ENCODE results near the gene AFF1. TPM values are rescaled to one million over a fixed set of nuclear protein-coding genes. Genes with fewer than 3 reads are reported as not detected.

AFF1 gene
- polyA plus RNA-seq, 3 donors from 2014 or later: 10.1 to 35.3 (median 13.9) TPM

DNA sequence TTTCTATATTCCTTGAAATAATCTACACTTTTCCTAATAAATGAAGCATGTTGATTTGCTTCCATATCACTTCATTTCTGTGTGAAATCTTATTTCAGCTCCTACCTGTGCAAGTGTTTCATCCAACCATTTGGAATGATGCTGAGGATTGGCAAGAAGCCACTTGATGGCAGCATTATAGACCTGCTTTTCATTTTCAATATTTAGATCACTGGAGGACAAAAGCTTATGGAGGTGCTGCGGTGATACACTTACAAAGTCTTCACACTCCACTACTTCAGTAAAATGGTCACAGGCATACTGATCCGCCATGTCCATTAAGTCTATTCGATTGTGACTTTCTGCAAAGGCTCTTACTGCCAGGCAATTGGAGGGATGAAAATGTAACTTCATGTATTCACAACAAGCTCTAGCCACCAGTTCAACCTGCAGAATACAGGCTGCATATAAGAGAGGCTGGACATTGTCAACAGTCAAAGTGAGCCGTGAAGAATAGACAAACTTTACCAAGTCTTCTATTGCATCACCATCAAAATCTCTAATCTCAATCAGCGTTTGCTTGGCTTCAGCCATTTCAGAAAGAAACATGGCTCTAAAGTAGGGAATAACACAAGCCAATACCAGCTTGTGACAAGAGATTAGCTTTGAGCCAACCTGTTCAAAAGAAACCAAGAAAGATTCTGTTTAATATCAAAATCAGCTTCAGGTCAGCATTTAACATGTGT is 250.5 kb downstream of the AFF1 start:
- Mint-ChIP-seq H3K4me3 (no peak overlapping the region), H3K27me3 (ENCODE audit: low read depth in 3 of 3) (no peaks in the 10 kb centered on the region), H3K4me1 (no peaks in the 10 kb centered on the region), H3K9me3 (no peaks in the 10 kb centered on the region), H3K36me3 (peaks cover 0 to 3% (median 3%) of the 10 kb centered on the region in 3 donors), H3K27ac (no peak overlapping the region)
- no peak for DNase-seq

DNA sequence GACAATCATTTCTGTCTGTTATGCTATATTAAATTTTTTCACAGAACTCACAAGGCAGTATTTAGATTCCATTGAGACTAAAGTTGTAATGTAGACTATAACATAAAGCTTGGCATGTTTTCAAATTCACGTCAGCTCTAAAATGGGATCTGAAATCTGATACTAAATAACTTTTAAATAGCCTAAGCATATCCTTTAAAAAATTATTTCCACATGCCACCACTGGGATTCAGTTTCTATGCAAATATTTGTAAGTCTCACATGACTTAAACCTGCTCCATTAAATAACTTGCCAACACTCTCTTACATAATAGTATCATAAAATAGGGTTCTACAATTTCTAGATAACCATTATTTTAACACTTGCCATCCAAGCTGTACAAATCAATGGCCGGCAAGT is 253.2 kb downstream of the AFF1 start:
- Mint-ChIP-seq H3K9me3 (no peaks in the 10 kb centered on the region), H3K27me3 (ENCODE audit: low read depth in 3 of 3) (no peaks in the 10 kb centered on the region), H3K27ac (no peak overlapping the region), H3K4me1 (no peaks in the 10 kb centered on the region), H3K4me3 (no peak overlapping the region), H3K36me3 (peaks cover 0 to 7% (median 0%) of the 10 kb centered on the region in 3 donors)
- DNase-seq: no peak

DNA sequence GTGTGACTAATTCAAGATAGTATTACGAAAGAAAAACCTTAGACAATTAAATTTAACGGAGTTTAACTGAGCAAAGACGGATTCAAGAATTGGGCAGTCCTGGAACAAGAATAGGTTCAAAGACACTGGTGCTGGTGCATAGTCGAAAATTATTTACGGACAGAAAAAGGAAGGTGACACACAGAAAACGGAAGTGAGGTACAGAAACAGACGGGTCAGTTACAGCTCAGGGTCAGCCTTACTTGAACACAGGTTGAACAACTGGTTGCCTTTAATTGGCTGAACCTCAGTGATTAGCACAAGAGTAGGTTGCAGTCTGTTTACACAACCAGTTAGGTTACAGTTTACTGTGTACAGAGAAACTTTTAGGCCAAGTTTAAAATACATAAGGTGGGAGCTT is 254.1 kb downstream of the AFF1 start:
- no peaks in the 10 kb centered on the region for H3K27me3 Mint-ChIP-seq (ENCODE audit: low read depth in 3 of 3)

More for the DNA sequence above, 254.1 kb downstream of the AFF1 start:
- DNase-seq: no peak
- Mint-ChIP-seq H3K4me3 (no peak overlapping the region), H3K9me3 (no peaks in the 10 kb centered on the region), H3K4me1 (no peaks in the 10 kb centered on the region), H3K27ac (no peak overlapping the region), H3K36me3 (peaks cover 0 to 7% (median 0%) of the 10 kb centered on the region in 3 donors)

Other genes with a start within 250 kb of the AFF1 start
- not detected for gene SLC10A6, start 85.6 kb upstream of the AFF1 start, polyA plus RNA-seq
- under 1 TPM in 1 of 3 donors, not detected in 2; 0.18 TPM for gene C4orf36, start 42.6 kb upstream of the AFF1 start, polyA plus RNA-seq